ENCODE data around the gene VSTM2B. TPM values are rescaled to one million over a fixed set of nuclear protein-coding genes. Genes with fewer than 3 reads are reported as not detected.

VSTM2B gene
- total and polyA plus RNA-seq, 2 of the 4 experiments (the other 2 are of a cell fraction): not detected

DNA sequence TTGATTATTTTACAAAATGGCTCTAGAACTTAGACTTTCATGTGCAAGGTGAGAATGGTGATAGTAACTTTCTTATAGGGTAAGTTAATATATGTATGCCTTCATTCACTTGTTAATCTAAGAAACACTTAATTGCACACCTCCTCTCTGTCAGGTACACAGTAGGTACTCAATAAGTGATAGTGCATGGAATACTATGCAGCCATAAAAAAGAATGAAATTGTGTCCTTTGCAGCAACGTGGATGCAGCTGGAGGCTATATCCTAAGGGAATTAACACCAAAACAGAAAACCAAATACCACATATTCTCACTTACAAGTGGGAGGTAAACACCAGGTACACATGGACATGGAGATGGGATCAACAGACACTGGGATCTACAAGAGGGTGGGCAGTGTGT lies 17.6 kb upstream of the VSTM2B start:
- H2BK20ac ChIP-seq (ENCODE audit: low read depth, low read length): no peak overlapping the region
- H3K36me3 ChIP-seq (ENCODE audit: control insufficient read depth, insufficient read depth, low read length): no peaks in the 10 kb centered on the region
- TF ChIP-seq CEBPB (IDR thresholded peaks at IDR 0.05; ENCODE audit: low read depth, low read length) (no peak), MAFK (IDR thresholded peaks at IDR 0.05; ENCODE audit: low read depth, low read length) (no peak), SMC3 (IDR thresholded peaks at IDR 0.05; ENCODE audit: low read depth, low read length) (no peak), POLR2A (IDR thresholded peaks at IDR 0.05; ENCODE audit: low read depth, low read length) (no peak), BHLHE40 (IDR thresholded peaks at IDR 0.05; ENCODE audit: low read depth, low read length) (no peak), RCOR1 (IDR thresholded peaks at IDR 0.05; ENCODE audit: insufficient replicate concordance, low read length) (no peak), RAD21 (IDR thresholded peaks at IDR 0.05; ENCODE audit: low read length) (no peak), RFX5 (IDR thresholded peaks at IDR 0.05; ENCODE audit: low read depth, low read length) (no peak)
- H3K9ac ChIP-seq (ENCODE audit: low read depth, low read length): no peak overlapping the region
- H3K79me1 ChIP-seq (ENCODE audit: low read depth in 1 of 2, low read length in 2 of 2): no peaks in the 10 kb centered on the region
- no peak overlapping the region for H3K4me2 ChIP-seq (ENCODE audit: low read depth, low read length)
- H3K56ac ChIP-seq (ENCODE audit: extremely low read depth, insufficient read depth, low read length): no peak overlapping the region
- no peak overlapping the region for H4K8ac ChIP-seq (ENCODE audit: low read depth in 2 of 2, low read length in 2 of 2)
- intact Hi-C loops (cut with micrococcal nuclease) (no loop called here), dilution Hi-C loops (cut with HindIII; ENCODE audit: low sequenced_read_pairs, unreplicated experiment) (no loop called here), in situ Hi-C loops (cut with MboI; ENCODE audit: low sequenced_read_pairs) (no loop called here)
- H3K4me3 ChIP-seq (ENCODE audit: insufficient read depth, low read depth, low read length): no peak overlapping the region
- H4K5ac ChIP-seq (ENCODE audit: low read depth, low read length): no peak overlapping the region
- BruUV-seq (replicated peaks): no TSS peak
- POLR2A ChIA-PET (ENCODE audit: unreplicated experiment): no interaction called here
- H4K91ac ChIP-seq (ENCODE audit: insufficient read depth, low read depth, low read length): no peak overlapping the region
- no peak overlapping the region for H3K4ac ChIP-seq (ENCODE audit: low read depth, low read length)
- no CpG with 5 or more reads among the region's 1 CpG for WGBS, 2 experiments (ENCODE audit: extremely low coverage in 2 of 2, insufficient read length in 1 of 2)
- no peaks in the 10 kb centered on the region for H3K27me3 ChIP-seq (ENCODE audit: control insufficient read depth, insufficient read depth, low read length)
- no peak overlapping the region for H3K14ac ChIP-seq (replicated peaks; ENCODE audit: low read depth, low read length)
- CTCF ChIA-PET: no interaction called here
- H2AFZ ChIP-seq (replicated peaks; ENCODE audit: low read length, poor library complexity): no peak overlapping the region
- H3K9me3 ChIP-seq (ENCODE audit: control insufficient read depth, insufficient read depth, low read length): peaks cover 3% of the 10 kb centered on the region; the same call in 1 of the 2 replicates
- no peak overlapping the region for H2AK5ac ChIP-seq (ENCODE audit: low read depth, low read length)
- no peaks in the 10 kb centered on the region for H4K20me1 ChIP-seq (ENCODE audit: insufficient read depth, low read length)
- H2BK120ac ChIP-seq (ENCODE audit: low read depth, low read length): no peak overlapping the region
- no peak overlapping the region for H2BK15ac ChIP-seq (ENCODE audit: low read depth, low read length)
- no peak overlapping the region for H3K18ac ChIP-seq (ENCODE audit: low read depth, low read length)
- H2BK5ac ChIP-seq (ENCODE audit: low read depth, low read length, poor library complexity, severe bottlenecking): no peak overlapping the region
- no peak overlapping the region for H3K27ac ChIP-seq (ENCODE audit: insufficient read depth, low read length)
- H2AK9ac ChIP-seq (replicated peaks; ENCODE audit: low read depth, low read length, poor library complexity): no peak overlapping the region
- no peak for DNase-seq
- no peaks in the 10 kb centered on the region for H3K9me1 ChIP-seq (ENCODE audit: insufficient read depth, low read length)
- no peak overlapping the region for H3K23ac ChIP-seq (ENCODE audit: low read depth, low read length)
- no peaks in the 10 kb centered on the region for H3K4me1 ChIP-seq (ENCODE audit: control insufficient read depth, insufficient read depth, low read length)
- ATAC-seq (ENCODE audit: low read depth): no peak

All from IMR-90 (cell line).